ENCODE data around the gene MRAS.
"Not testable (repeated sequence)": the region's sequence is repeated elsewhere in the genome, so short reads cannot be mapped to it uniquely, and the experiment has no call there.

The MRAS gene

GRCh38 chr3:138370321-138370720, 21.9 kb downstream of the MRAS start:
- Mint-ChIP-seq H3K36me3 (no peaks in the 10 kb centered on the region), H3K4me3 (no peak overlapping the region), H3K27ac (no peak overlapping the region), H3K9me3 (peaks cover 2% of the 10 kb centered on the region), H3K4me1 (peaks cover 15% of the 10 kb centered on the region)
- ATAC-seq (no peak), DNase-seq (ENCODE audit: low spot score in 2 of 2) (no peak)

GRCh38 chr3:138371070-138371965, 22.9 kb downstream of the MRAS start:
- no peak overlapping the region for H3K4me3 Mint-ChIP-seq

GRCh38 chr3:138373087-138373735, 24.8 kb downstream of the MRAS start:
- no peaks in the 10 kb centered on the region for H3K36me3 Mint-ChIP-seq
- no peak overlapping the region for H3K4me3 Mint-ChIP-seq
- DNase-seq (ENCODE audit: low spot score in 2 of 2) (no peak), ATAC-seq (no peak)
- peaks cover 15% of the 10 kb centered on the region for H3K4me1 Mint-ChIP-seq
- H3K27ac Mint-ChIP-seq: no peak overlapping the region
- H3K9me3 Mint-ChIP-seq: peaks cover 2% of the 10 kb centered on the region

More at GRCh38 chr3:138371070-138371965, 22.9 kb downstream of the MRAS start:
- Mint-ChIP-seq H3K36me3 (no peaks in the 10 kb centered on the region), H3K9me3 (peaks cover 2% of the 10 kb centered on the region), H3K27ac (no peak overlapping the region), H3K4me1 (peaks cover 15% of the 10 kb centered on the region)
- DNase-seq (ENCODE audit: low spot score in 2 of 2) (no peak), ATAC-seq (peak; percentile 88)

GRCh38 chr3:138373736-138374094, 25.3 kb downstream of the MRAS start:
- H3K27ac Mint-ChIP-seq: no peak overlapping the region
- no peak for DNase-seq (ENCODE audit: low spot score in 2 of 2)
- H3K36me3 Mint-ChIP-seq: no peaks in the 10 kb centered on the region

GRCh38 chr3:138374573-138375134, 26.3 kb downstream of the MRAS start:
- H3K27ac Mint-ChIP-seq: no peak overlapping the region
- ATAC-seq (no peak), DNase-seq (ENCODE audit: low spot score in 2 of 2) (no peak)
- peaks cover 15% of the 10 kb centered on the region for H3K4me1 Mint-ChIP-seq
- H3K4me3 Mint-ChIP-seq: no peak overlapping the region
- H3K36me3 Mint-ChIP-seq: no peaks in the 10 kb centered on the region
- peaks cover 2% of the 10 kb centered on the region for H3K9me3 Mint-ChIP-seq

More at GRCh38 chr3:138373736-138374094, 25.3 kb downstream of the MRAS start:
- peaks cover 2% of the 10 kb centered on the region for H3K9me3 Mint-ChIP-seq
- H3K4me1 Mint-ChIP-seq: peaks cover 15% of the 10 kb centered on the region
- H3K4me3 Mint-ChIP-seq: no peak overlapping the region
- no peak for ATAC-seq

GRCh38 chr3:138375447-138375846, 27.1 kb downstream of the MRAS start:
- Mint-ChIP-seq H3K36me3 (no peaks in the 10 kb centered on the region), H3K4me1 (peaks cover 15% of the 10 kb centered on the region), H3K9me3 (peaks cover 2% of the 10 kb centered on the region), H3K4me3 (no peak overlapping the region), H3K27ac (no peak overlapping the region)
- ATAC-seq: no peak
- DNase-seq (ENCODE audit: low spot score in 2 of 2): no peak

- no peaks in the 10 kb centered on the region for H3K9me3 Mint-ChIP-seq
- DNase-seq (ENCODE audit: low spot score in 2 of 2): no peak
- no peak overlapping the region for H3K4me3 Mint-ChIP-seq
- H3K4me1 Mint-ChIP-seq: peaks cover 5% of the 10 kb centered on the region
- H3K36me3 Mint-ChIP-seq: no peaks in the 10 kb centered on the region
- H3K27ac Mint-ChIP-seq: no peak overlapping the region
- no peak for ATAC-seq
Measured at GRCh38 chr3:138376663-138377062, 28.3 kb downstream of the MRAS start.

- H3K36me3 Mint-ChIP-seq; H3K9me3 Mint-ChIP-seq; H3K4me1 Mint-ChIP-seq; ATAC-seq; H3K27ac Mint-ChIP-seq; H3K4me3 Mint-ChIP-seq; DNase-seq (ENCODE audit: low spot score in 2 of 2): not testable (repeated sequence)
Measured at GRCh38 chr3:138377212-138377611, 28.8 kb downstream of the MRAS start.

- no peak overlapping the region for H3K27ac Mint-ChIP-seq
- no peaks in the 10 kb centered on the region for H3K36me3 Mint-ChIP-seq
- DNase-seq (ENCODE audit: low spot score in 2 of 2) (no peak), ATAC-seq (no peak)
- H3K4me3 Mint-ChIP-seq: no peak overlapping the region
- H3K4me1 Mint-ChIP-seq: no peaks in the 10 kb centered on the region
- H3K9me3 Mint-ChIP-seq: no peaks in the 10 kb centered on the region
Measured at GRCh38 chr3:138377804-138378203, 29.4 kb downstream of the MRAS start.

- peak; percentile 24 for ATAC-seq
- H3K4me1 Mint-ChIP-seq: no peaks in the 10 kb centered on the region
Measured at GRCh38 chr3:138378331-138378730, 30.0 kb downstream of the MRAS start.

GRCh38 chr3:138378990-138379389, 30.6 kb downstream of the MRAS start:
- Mint-ChIP-seq H3K9me3 (no peaks in the 10 kb centered on the region), H3K27ac (no peak overlapping the region), H3K4me1 (no peaks in the 10 kb centered on the region), H3K36me3 (no peaks in the 10 kb centered on the region), H3K4me3 (no peak overlapping the region)
- no peak for DNase-seq (ENCODE audit: low spot score in 2 of 2)
- no peak for ATAC-seq

More at GRCh38 chr3:138378331-138378730, 30.0 kb downstream of the MRAS start:
- Mint-ChIP-seq H3K27ac (no peak overlapping the region), H3K36me3 (no peaks in the 10 kb centered on the region), H3K4me3 (no peak overlapping the region), H3K9me3 (no peaks in the 10 kb centered on the region)
- no peak for DNase-seq (ENCODE audit: low spot score in 2 of 2)

GRCh38 chr3:138381413-138381901, 33.1 kb downstream of the MRAS start:
- Mint-ChIP-seq H3K4me1 (peaks cover 6% of the 10 kb centered on the region), H3K27ac (no peak overlapping the region)
- no peak for ATAC-seq

GRCh38 chr3:138381950-138382715, 33.8 kb downstream of the MRAS start:
- Mint-ChIP-seq H3K4me1 (peaks cover 6% of the 10 kb centered on the region), H3K9me3 (no peaks in the 10 kb centered on the region), H3K36me3 (no peaks in the 10 kb centered on the region), H3K4me3 (no peak overlapping the region), H3K27ac (no peak overlapping the region)
- ATAC-seq (no peak), DNase-seq (ENCODE audit: low spot score in 2 of 2) (no peak)

More at GRCh38 chr3:138381413-138381901, 33.1 kb downstream of the MRAS start:
- Mint-ChIP-seq H3K4me3 (no peak overlapping the region), H3K36me3 (no peaks in the 10 kb centered on the region), H3K9me3 (no peaks in the 10 kb centered on the region)
- no peak for DNase-seq (ENCODE audit: low spot score in 2 of 2)

GRCh38 chr3:138383715-138384465, 35.5 kb downstream of the MRAS start:
- Mint-ChIP-seq H3K4me1 (peaks cover 6% of the 10 kb centered on the region), H3K4me3 (no peak overlapping the region), H3K36me3 (no peaks in the 10 kb centered on the region), H3K9me3 (no peaks in the 10 kb centered on the region), H3K27ac (no peak overlapping the region)
- DNase-seq (ENCODE audit: low spot score in 2 of 2): no peak
- ATAC-seq: no peak
